ENCODE measurements around the gene SLC24A3.

The SLC24A3 gene

GRCh38 chr20:19598117-19598850 lies 385.8 kb downstream of the SLC24A3 start:
- TF ChIP-seq ZNF274 (IDR thresholded peaks at IDR 0.05; ENCODE audit: low read depth, low read length) = no peak
- no peak overlapping the region for H3K4me3 ChIP-seq (ENCODE audit: low read length)

DNA sequence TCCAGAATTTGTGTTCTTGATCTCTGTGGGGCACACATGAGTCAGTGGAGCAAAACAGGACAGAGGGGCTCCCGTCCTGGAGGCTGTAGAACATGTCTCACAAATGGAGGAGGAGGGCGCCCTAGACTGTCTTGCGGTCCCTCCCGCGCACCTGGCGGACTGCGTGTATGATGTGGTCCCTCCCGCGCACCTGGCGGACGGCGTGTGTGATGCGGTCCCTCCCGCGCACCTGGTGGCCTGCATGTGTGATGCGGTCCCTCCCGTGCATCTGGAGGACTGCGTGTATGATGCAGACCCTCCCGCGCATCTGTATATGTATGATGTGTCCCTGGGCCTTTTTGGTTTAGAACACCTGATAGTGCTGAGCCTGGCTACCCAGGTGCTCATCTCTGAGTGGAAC lies 386.8 kb downstream of the SLC24A3 start:
- H3K4me3 ChIP-seq (ENCODE audit: low read length) = no peak overlapping the region
- TF ChIP-seq ZNF274 (IDR thresholded peaks at IDR 0.05; ENCODE audit: low read depth, low read length) = no peak

DNA sequence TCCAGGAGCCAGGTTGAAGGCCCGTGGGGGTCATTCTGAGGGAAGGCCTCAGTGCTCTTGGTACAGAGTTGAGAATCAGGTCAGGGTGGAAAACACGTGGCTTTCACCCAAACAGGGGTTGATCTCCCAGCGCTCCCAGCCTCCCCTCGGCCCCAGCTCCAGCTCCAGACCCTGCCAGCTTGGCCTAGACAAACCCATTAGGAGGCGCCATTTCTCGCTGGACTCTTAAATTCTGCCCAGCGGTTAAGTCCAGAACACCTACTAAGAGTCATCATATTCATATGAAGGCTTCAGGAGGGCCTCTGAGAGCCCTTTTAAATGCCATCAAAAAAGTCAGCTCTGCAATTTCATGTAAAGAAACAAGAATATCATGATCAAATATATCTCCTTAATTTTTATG lies 387.6 kb downstream of the SLC24A3 start:
- no peak for TF ChIP-seq ZNF274 (IDR thresholded peaks at IDR 0.05; ENCODE audit: low read depth, low read length)
- no peak overlapping the region for H3K4me3 ChIP-seq (ENCODE audit: low read length)

DNA sequence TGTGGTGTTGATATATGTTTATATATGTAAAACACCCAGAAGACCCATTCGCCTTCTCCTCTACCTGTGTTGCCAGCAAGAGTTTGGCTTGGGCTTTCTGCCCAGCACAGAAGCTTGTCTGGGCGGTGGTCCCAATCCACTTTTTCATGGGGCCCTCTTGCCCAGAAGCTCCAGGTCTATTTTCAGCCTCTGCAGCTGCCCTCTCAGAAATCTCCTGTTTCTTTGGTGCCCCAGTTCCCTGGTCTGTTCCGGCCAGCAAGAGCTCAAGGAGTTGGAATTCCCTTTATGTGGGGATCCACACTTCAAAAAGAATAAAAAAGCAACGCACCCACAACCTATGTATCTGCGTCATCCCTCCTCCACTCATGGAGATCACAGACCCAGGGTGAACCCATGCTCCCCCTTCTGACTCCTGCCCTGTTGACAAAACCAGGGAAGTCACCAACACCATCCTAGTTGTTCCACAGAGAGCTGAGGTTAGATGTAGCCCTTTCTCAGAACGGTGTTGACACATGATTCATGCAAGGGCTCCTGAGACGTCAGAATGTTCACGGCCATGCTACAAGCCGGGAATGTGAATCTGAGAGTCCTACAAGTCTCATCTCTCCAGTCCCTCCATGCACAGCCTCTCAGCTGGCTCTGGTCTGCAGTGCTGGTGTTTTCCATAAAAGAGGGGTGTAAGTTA lies 388.8 kb downstream of the SLC24A3 start:
- TF ChIP-seq ZNF274 (IDR thresholded peaks at IDR 0.05; ENCODE audit: low read depth, low read length) = no peak
- no peak overlapping the region for H3K4me3 ChIP-seq (ENCODE audit: low read length)

- H3K4me3 ChIP-seq (ENCODE audit: low read length) = no peak overlapping the region
- no peak for TF ChIP-seq ZNF274 (IDR thresholded peaks at IDR 0.05; ENCODE audit: low read depth, low read length)
Measured at GRCh38 chr20:19602675-19603375, 390.4 kb downstream of the SLC24A3 start.

- no peak for TF ChIP-seq ZNF274 (IDR thresholded peaks at IDR 0.05; ENCODE audit: low read depth, low read length)
- H3K4me3 ChIP-seq (ENCODE audit: low read length) = no peak overlapping the region
Measured at GRCh38 chr20:19603376-19603750, 390.9 kb downstream of the SLC24A3 start.

- H3K4me3 ChIP-seq (ENCODE audit: low read length) = no peak overlapping the region
- no peak for TF ChIP-seq ZNF274 (IDR thresholded peaks at IDR 0.05; ENCODE audit: low read depth, low read length)
Measured at GRCh38 chr20:19605786-19606485, 393.5 kb downstream of the SLC24A3 start.

DNA sequence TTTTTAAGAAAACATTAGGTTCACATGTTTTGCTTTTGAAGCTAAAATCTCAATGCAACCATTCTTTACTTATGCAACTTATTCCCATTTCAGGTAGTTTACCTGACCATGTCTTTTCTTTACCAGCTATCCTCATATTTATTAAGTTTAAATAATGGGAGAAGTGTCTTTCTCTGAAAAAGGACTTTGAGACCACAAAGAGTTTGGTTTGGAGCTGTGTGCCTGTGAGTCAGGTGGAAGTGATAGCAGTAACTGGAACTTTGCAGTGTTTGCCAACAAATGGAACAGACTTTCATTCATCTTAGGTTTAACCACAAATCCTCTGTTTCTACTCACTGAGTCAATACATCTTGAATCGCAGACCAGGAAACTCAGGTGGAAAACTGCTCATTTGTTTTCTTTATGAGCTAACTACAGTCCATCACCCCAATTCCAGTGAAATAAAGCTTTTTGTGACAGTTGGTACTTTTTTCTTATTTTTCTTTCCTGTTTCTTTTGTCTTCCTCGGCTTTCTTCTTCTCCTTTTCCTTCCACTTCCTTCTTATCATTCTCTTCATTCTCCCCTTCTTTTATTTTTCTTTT lies 397.3 kb downstream of the SLC24A3 start:
- no peak overlapping the region for H3K4me3 ChIP-seq (ENCODE audit: low read length)
- no peak for TF ChIP-seq ZNF274 (IDR thresholded peaks at IDR 0.05; ENCODE audit: low read depth, low read length)

- TF ChIP-seq ZNF274 (IDR thresholded peaks at IDR 0.05; ENCODE audit: low read depth, low read length) = no peak
- no peak overlapping the region for H3K4me3 ChIP-seq (ENCODE audit: low read length)
Measured at GRCh38 chr20:19615629-19616028, 403.2 kb downstream of the SLC24A3 start.

- H3K4me3 ChIP-seq (ENCODE audit: low read length) = no peak overlapping the region
- no peak for TF ChIP-seq ZNF274 (IDR thresholded peaks at IDR 0.05; ENCODE audit: low read depth, low read length)
Measured at GRCh38 chr20:19616081-19616480, 403.6 kb downstream of the SLC24A3 start.

- TF ChIP-seq ZNF274 (IDR thresholded peaks at IDR 0.05; ENCODE audit: low read depth, low read length) = no peak
- H3K4me3 ChIP-seq (ENCODE audit: low read length) = no peak overlapping the region
Measured at GRCh38 chr20:19616620-19617019, 404.2 kb downstream of the SLC24A3 start.

DNA sequence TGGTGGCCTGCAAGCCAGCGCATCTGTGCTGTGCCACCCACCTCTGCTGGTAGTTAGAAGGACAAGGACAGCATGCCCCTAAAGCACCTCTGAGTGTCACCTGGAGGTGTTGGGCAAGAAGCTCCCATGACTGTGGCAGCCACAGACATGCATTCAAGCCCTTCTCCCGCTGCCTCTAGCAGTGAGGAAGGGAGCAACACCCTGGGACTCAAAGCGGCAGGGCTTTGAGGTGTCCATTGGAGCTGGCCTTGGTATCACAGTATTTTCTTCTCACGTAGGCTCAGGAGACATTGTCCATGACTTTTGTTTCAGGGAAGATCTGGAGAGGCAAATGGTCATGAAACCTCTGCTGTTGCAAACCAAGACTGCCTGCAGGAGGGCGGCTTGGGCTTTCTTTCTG lies 404.8 kb downstream of the SLC24A3 start:
- H3K4me3 ChIP-seq (ENCODE audit: low read length) = no peak overlapping the region
- TF ChIP-seq ZNF274 (IDR thresholded peaks at IDR 0.05; ENCODE audit: low read depth, low read length) = no peak

DNA sequence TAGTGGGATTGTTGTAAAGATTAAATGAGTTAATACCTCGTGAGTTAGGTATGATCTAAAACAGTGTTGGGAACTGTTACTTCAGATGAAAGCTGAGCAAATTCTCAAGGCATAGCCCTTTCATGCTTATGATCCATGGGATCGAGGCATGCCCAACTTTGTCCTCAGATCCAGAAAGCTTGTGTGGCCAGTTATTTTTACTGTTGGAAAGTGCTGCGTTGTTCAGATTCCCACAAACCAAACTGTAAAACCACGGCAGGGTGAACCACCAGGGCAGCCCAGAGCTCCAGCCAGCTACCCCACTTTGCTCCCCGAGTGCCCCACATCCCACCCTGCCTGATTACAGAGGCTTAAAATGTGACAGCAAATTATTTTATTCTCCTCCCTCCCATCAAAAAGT lies 406.3 kb downstream of the SLC24A3 start:
- TF ChIP-seq ZNF274 (IDR thresholded peaks at IDR 0.05; ENCODE audit: low read depth, low read length) = no peak
- H3K4me3 ChIP-seq (ENCODE audit: low read length) = no peak overlapping the region

DNA sequence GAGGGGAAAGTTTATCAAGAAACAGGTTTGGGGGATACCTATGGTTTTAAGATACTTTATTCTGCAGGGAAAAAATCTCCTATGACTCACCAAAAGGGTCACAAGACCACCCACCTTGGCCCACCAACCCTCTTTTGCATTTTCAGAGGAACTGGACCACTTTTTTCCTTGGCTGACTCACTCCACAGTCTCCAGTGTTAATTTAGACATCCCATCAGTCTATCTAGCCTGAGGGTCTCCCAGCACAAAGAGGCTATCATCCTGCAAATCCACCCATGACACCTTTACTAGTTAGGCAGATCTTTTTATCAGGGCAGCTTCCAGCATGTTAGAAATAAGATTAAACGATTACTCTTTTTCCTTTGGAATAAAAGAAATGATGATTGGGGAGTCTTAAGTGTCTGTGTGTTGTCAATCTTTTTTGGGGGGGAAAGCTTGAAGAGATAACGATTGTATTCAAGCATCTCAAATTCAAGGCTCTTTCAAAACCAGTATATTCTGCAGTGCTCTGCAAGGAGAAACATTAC lies 407.5 kb downstream of the SLC24A3 start:
- no peak overlapping the region for H3K4me3 ChIP-seq (ENCODE audit: low read length)
- TF ChIP-seq ZNF274 (IDR thresholded peaks at IDR 0.05; ENCODE audit: low read depth, low read length) = no peak

Data from GM08714 (cell line).